Liver (tissue), 9 donors: ENCODE data around the gene GNAI2. TPM values are rescaled to one million over a fixed set of nuclear protein-coding genes. Genes with fewer than 3 reads are reported as not detected.

Source experiments
- DNase-seq: peaks from one replicate; pipeline ENCODE4 v3.0.0-alpha.2; 2017; ENCODE audit warnings: low spot score
- H3K27ac ChIP-seq, 2 donors: one replicate each; pipeline ENCODE4 v1.7.0; 2013; ENCODE audit warnings: inconsistent platforms in 2 of 2, low read length in 2 of 2, control low read depth in 1 of 2, low read depth in 1 of 2, mild to moderate bottlenecking in 1 of 2
- H3K27me3 ChIP-seq, 4 donors: one replicate each; pipeline versions ENCODE4 v1.6.1 to v1.7.0; 2013; ENCODE audit warnings: low read length in 3 of 4, inconsistent platforms in 1 of 4, mild to moderate bottlenecking in 1 of 4, moderate library complexity in 1 of 4; ENCODE audit not compliant: control insufficient read depth in 4 of 4, insufficient read depth in 4 of 4
- H3K36me3 ChIP-seq, 4 donors: one replicate each; pipeline versions ENCODE4 v1.6.1 to v1.7.0; 2013; ENCODE audit warnings: low read length in 3 of 4, mild to moderate bottlenecking in 3 of 4, low read depth in 1 of 4, moderate library complexity in 1 of 4; ENCODE audit not compliant: control insufficient read depth in 4 of 4, insufficient read depth in 3 of 4
- H3K4me1 ChIP-seq, 4 donors: one replicate each; pipeline versions ENCODE4 v1.6.1 to v1.7.0; 2013; ENCODE audit warnings: low read length in 3 of 4, mild to moderate bottlenecking in 3 of 4, moderate library complexity in 1 of 4; ENCODE audit not compliant: control insufficient read depth in 4 of 4, insufficient read depth in 4 of 4
- H3K4me3 ChIP-seq, 3 donors: one replicate each; pipeline versions ENCODE4 v1.6.1 to v1.7.0; 2013; ENCODE audit warnings: low read length in 3 of 3, control low read depth in 1 of 3, low read depth in 1 of 3, mild to moderate bottlenecking in 1 of 3
- H3K9ac ChIP-seq, 2 donors: one replicate each; pipeline ENCODE4 v1.7.0; 2013; ENCODE audit warnings: low read length in 2 of 2, mild to moderate bottlenecking in 2 of 2, moderate library complexity in 2 of 2, control low read depth in 1 of 2, low read depth in 1 of 2
- H3K9me3 ChIP-seq, 4 donors: one replicate each; pipeline versions ENCODE4 v1.6.1 to v1.7.0; 2013; ENCODE audit warnings: low read length in 3 of 4; ENCODE audit not compliant: control insufficient read depth in 4 of 4
- ATF3 ChIP-seq: IDR thresholded peaks from 2 replicates; pipeline ENCODE4 v1.6.1; 2016; ENCODE audit warnings: antibody characterized with exemption
- CTCF ChIP-seq: fragments of 150-350 bp; IDR thresholded peaks from 2 replicates; pipeline ENCODE4 v1.5.1; 2017; ENCODE audit warnings: improper control_type of control experiment, low read depth, low read length; ENCODE audit not compliant: missing input control
- EGR1 ChIP-seq, 2 donors: IDR thresholded peaks; 2 replicates each; pipeline ENCODE4 v1.6.1; 2016 to 2018; ENCODE audit warnings: antibody characterized with exemption in 2 of 2, low read depth in 2 of 2
- FOXA1 ChIP-seq: IDR thresholded peaks from 2 replicates; pipeline ENCODE4 v1.6.1; 2016; ENCODE audit warnings: antibody characterized with exemption
- FOXA2 ChIP-seq: IDR thresholded peaks from 2 replicates; pipeline ENCODE4 v1.6.1; 2016; ENCODE audit warnings: antibody characterized with exemption
- GABPA ChIP-seq, 2 donors: IDR thresholded peaks in 1 of 2; conservative IDR thresholded peaks in 1 of 2; 2 replicates each; pipeline ENCODE4 v1.6.1; 2016; ENCODE audit warnings: antibody characterized with exemption in 2 of 2, mild to moderate bottlenecking in 1 of 2, moderate library complexity in 1 of 2
- HNF4G ChIP-seq: IDR thresholded peaks from 2 replicates; pipeline ENCODE4 v1.6.1; 2016; ENCODE audit warnings: antibody characterized with exemption
- JUND ChIP-seq, 2 donors: IDR thresholded peaks; 2 replicates each; pipeline ENCODE4 v1.6.1; 2016; ENCODE audit warnings: antibody characterized with exemption in 2 of 2
- MAX ChIP-seq: IDR thresholded peaks from 2 replicates; pipeline ENCODE4 v1.6.1; 2016; ENCODE audit warnings: antibody characterized with exemption
- RAD21 ChIP-seq, 2 donors: IDR thresholded peaks; 2 replicates each; pipeline ENCODE4 v1.6.1; 2016; ENCODE audit warnings: antibody characterized with exemption in 2 of 2, mild to moderate bottlenecking in 2 of 2
- REST ChIP-seq: IDR thresholded peaks from 2 replicates; pipeline ENCODE4 v1.6.1; 2016; ENCODE audit warnings: antibody characterized with exemption, mild to moderate bottlenecking
- RXRA ChIP-seq, 2 donors: IDR thresholded peaks; 2 replicates each; pipeline ENCODE4 v1.6.1; 2017 to 2018; ENCODE audit warnings: antibody characterized with exemption in 2 of 2, mild to moderate bottlenecking in 1 of 2
- TAF1 ChIP-seq: conservative IDR thresholded peaks from 2 replicates; pipeline ENCODE4 v1.6.1; 2016; ENCODE audit warnings: antibody characterized with exemption, mild to moderate bottlenecking
- YY1 ChIP-seq: IDR thresholded peaks from 2 replicates; pipeline ENCODE4 v1.6.1; 2016; ENCODE audit warnings: antibody characterized with exemption, mild to moderate bottlenecking
- ZBTB33 ChIP-seq: IDR thresholded peaks from 2 replicates; pipeline ENCODE4 v1.6.1; 2016; ENCODE audit warnings: antibody characterized with exemption
- WGBS: extraction: QIAGEN DNeasy Blood & Tissue Kit; methylation state at CpG from one replicate; pipeline ENCODE4 v1.1.7; 2013; 5-methylcytosine and 5-hydroxymethylcytosine counted together
- polyA plus RNA-seq, 2 donors: library from polyadenylated mRNA; stranded (reverse) in 1 of 2; unstranded in 1 of 2; fragments of 200-250 nt in 1 of 2; fragments of >200 nt in 1 of 2; fragmentation: Nextera tagmentation in 1 of 2; extraction: Ambion mirVana in 1 of 2; gene quantifications; one replicate each; pipeline versions ENCODE4 v1.2.1 to v1.2.3, GENCODE V29; 2013 to 2015
- total RNA-seq, 2 donors: library from RNA; depleted of rRNA; stranded (reverse); fragments of >200 nt; gene quantifications; one replicate each; pipeline ENCODE4 v1.2.3, GENCODE V29; 2014
- donor health status: healthy.
- donor health status: healthy.
- donor health status: healthy.
- donor health status: healthy.
- donor health status: healthy.

GNAI2 gene
- total and polyA plus RNA-seq, 4 donors, result 58.3 to 86.3 (median 62.3) TPM

GRCh38 chr3:50218448-50218847 is 17.6 kb upstream of the GNAI2 start:
- no peaks in the 10 kb centered on the region for H3K9me3 ChIP-seq

GRCh38 chr3:50219285-50219684 is 16.7 kb upstream of the GNAI2 start:
- H3K9ac ChIP-seq, result peak overlapping the region in 1 of 2 donors; percentile 3
- no peak for DNase-seq
- 94% methylated on average over 5 of the region's 5 CpGs for WGBS

More at GRCh38 chr3:50218448-50218847, 17.6 kb upstream of the GNAI2 start:
- Histone ChIP-seq H3K27ac (no peak overlapping the region), H3K27me3 (no peaks in the 10 kb centered on the region), H3K9ac (no peak overlapping the region), H3K4me1 (peaks cover 4 to 73% (median 55%) of the 10 kb centered on the region in 4 donors), H3K36me3 (peaks cover 9 to 13% (median 11%) of the 10 kb centered on the region in 4 donors), H3K4me3 (no peak overlapping the region)
- no peak for TF ChIP-seq RAD21 (IDR thresholded peaks at IDR 0.05)
- TF ChIP-seq HNF4G, result no peak
- no peak for TF ChIP-seq YY1
- TF ChIP-seq FOXA2, result no peak
- TF ChIP-seq REST, result no peak
- no peak for TF ChIP-seq FOXA1
- TF ChIP-seq EGR1 (IDR thresholded peaks at IDR 0.05; ENCODE audit: low read depth in 2 of 2), result no peak
- TF ChIP-seq JUND (IDR thresholded peaks at IDR 0.05), result no peak
- no peak for TF ChIP-seq CTCF
- TF ChIP-seq RXRA (IDR thresholded peaks at IDR 0.05), result no peak
- no peak for DNase-seq
- 91% methylated on average over 17 of the region's 17 CpGs for WGBS

More at GRCh38 chr3:50219285-50219684, 16.7 kb upstream of the GNAI2 start:
- H3K36me3 ChIP-seq, result peaks cover 9 to 13% (median 11%) of the 10 kb centered on the region in 4 donors
- H3K27me3 ChIP-seq, result no peaks in the 10 kb centered on the region
- H3K4me3 ChIP-seq, result no peak overlapping the region
- TF ChIP-seq FOXA1, result no peak
- TF ChIP-seq YY1, result no peak
- no peak for TF ChIP-seq MAX
- TF ChIP-seq GABPA (IDR thresholded peaks at IDR 0.05 in 1 of 2, conservative IDR thresholded peaks at IDR 0.05 in 1 of 2), result no peak
- TF ChIP-seq ZBTB33, result no peak
- TF ChIP-seq RAD21 (IDR thresholded peaks at IDR 0.05), result no peak
- no peak for TF ChIP-seq ATF3
- TF ChIP-seq TAF1, result no peak
- no peak overlapping the region for H3K27ac ChIP-seq
- peaks cover 4 to 64% (median 47%) of the 10 kb centered on the region in 4 donors for H3K4me1 ChIP-seq
- H3K9me3 ChIP-seq, result no peaks in the 10 kb centered on the region
